ENCODE data around the gene PAMR1. TPM values are rescaled to one million over a fixed set of nuclear protein-coding genes. Genes with fewer than 3 reads are reported as not detected.

PAMR1 gene
- total and polyA plus RNA-seq, 9 of the 15 experiments (the other 6 are each of a cell fraction or from before 2014, with no cell fraction given): not detected

- ATAC-seq (no peak), FAIRE-seq (no peak), DNase-seq (ENCODE audit: extremely low read depth in 1 of 4, low spot score in 3 of 4) (no peak)
- H3K27ac ChIP-seq (ENCODE audit: extremely low read depth, low read depth, low read length): no peak overlapping the region
- H3K27me3 ChIP-seq (ENCODE audit: control insufficient read depth in 2 of 2, insufficient read depth in 2 of 2, low read length in 2 of 2): peaks cover 3 to 4% of the 10 kb centered on the region in 2 experiments; a peak in 2 of 5 replicates
- POLR2A ChIA-PET: interaction anchor here (0.8 kb wide), 1 partner anchor 41 kb away, joined by 3 read pairs; the partner anchor contains the start of gene PAMR1
- no peak overlapping the region for H2AFZ ChIP-seq (ENCODE audit: low read depth, low read length)
- no peaks in the 10 kb centered on the region for H3K4me1 ChIP-seq (replicated peaks in 1 of 2; ENCODE audit: control insufficient read depth in 2 of 2, insufficient read depth in 2 of 2, low read length in 2 of 2)
- WGBS (ENCODE audit: insufficient coverage, low coverage, missing lambda C conversion rate): 0% methylated on average over 4 of the region's 4 CpGs
- H3K9me3 ChIP-seq (replicated peaks; ENCODE audit: control insufficient read depth, insufficient read depth, low read depth, low read length): no peaks in the 10 kb centered on the region
- intact Hi-C loops (cut with micrococcal nuclease): no loop called here
- in situ Hi-C loops (cut with MboI): no loop called here
- H3K9ac ChIP-seq (ENCODE audit: insufficient read depth in 1 of 2, low read depth in 2 of 2, low read length in 2 of 2): no peak overlapping the region
- BruUV-seq (replicated peaks): no TSS peak
- H3K36me3 ChIP-seq (ENCODE audit: control insufficient read depth, insufficient read depth, low read length): no peaks in the 10 kb centered on the region
- CTCF ChIA-PET (ENCODE audit: low intra/inter-chr PET ratio): no interaction called here
- H3K4me3 ChIP-seq: no peak overlapping the region
- no peak overlapping the region for H3K4me2 ChIP-seq (ENCODE audit: insufficient read depth, low read length)
- H3K79me2 ChIP-seq (ENCODE audit: control insufficient read depth, insufficient read depth, low read length): no peaks in the 10 kb centered on the region
- H3K9me1 ChIP-seq (ENCODE audit: control insufficient read depth, insufficient read depth, low read length): no peaks in the 10 kb centered on the region
- no peak for TF ChIP-seq ID3 (CRISPR knock-in tag; IDR thresholded peaks at IDR 0.05)
- TF ChIP-seq ID3 (tag; IDR thresholded peaks at IDR 0.05): no peak
- no peak for TF ChIP-seq YBX1 (IDR thresholded peaks at IDR 0.05)
- TF ChIP-seq ZNF699 (CRISPR knock-in tag; IDR thresholded peaks at IDR 0.05; ENCODE audit: insufficient replicate concordance): no peak
- no peak for TF ChIP-seq BRF1 (IDR thresholded peaks at IDR 0.05; ENCODE audit: borderline replicate concordance, extremely low read depth, insufficient read length)
- no peak for TF ChIP-seq ZNF584 (CRISPR knock-in tag; IDR thresholded peaks at IDR 0.05; ENCODE audit: low read depth)
- no peak for TF ChIP-seq RB1 (IDR thresholded peaks at IDR 0.05; ENCODE audit: low read depth)
- TF ChIP-seq HIVEP1 (CRISPR knock-in tag; IDR thresholded peaks at IDR 0.05): no peak
- no peak for TF ChIP-seq POLR2H (tag; IDR thresholded peaks at IDR 0.05; ENCODE audit: low read depth)
- no peak for TF ChIP-seq CC2D1A (IDR thresholded peaks at IDR 0.05)
- TF ChIP-seq GTF2B (IDR thresholded peaks at IDR 0.05; ENCODE audit: extremely low read depth, insufficient read length): no peak
- no peak for TF ChIP-seq ZNF134 (CRISPR knock-in tag; conservative IDR thresholded peaks at IDR 0.05)
- TF ChIP-seq, protein P1, sequence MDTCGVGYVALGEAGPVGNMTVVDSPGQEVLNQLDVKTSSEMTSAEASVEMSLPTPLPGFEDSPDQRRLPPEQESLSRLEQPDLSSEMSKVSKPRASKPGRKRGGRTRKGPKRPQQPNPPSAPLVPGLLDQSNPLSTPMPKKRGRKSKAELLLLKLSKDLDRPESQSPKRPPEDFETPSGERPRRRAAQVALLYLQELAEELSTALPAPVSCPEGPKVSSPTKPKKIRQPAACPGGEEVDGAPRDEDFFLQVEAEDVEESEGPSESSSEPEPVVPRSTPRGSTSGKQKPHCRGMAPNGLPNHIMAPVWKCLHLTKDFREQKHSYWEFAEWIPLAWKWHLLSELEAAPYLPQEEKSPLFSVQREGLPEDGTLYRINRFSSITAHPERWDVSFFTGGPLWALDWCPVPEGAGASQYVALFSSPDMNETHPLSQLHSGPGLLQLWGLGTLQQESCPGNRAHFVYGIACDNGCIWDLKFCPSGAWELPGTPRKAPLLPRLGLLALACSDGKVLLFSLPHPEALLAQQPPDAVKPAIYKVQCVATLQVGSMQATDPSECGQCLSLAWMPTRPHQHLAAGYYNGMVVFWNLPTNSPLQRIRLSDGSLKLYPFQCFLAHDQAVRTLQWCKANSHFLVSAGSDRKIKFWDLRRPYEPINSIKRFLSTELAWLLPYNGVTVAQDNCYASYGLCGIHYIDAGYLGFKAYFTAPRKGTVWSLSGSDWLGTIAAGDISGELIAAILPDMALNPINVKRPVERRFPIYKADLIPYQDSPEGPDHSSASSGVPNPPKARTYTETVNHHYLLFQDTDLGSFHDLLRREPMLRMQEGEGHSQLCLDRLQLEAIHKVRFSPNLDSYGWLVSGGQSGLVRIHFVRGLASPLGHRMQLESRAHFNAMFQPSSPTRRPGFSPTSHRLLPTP (IDR thresholded peaks at IDR 0.05; ENCODE audit: borderline replicate concordance, extremely low read depth, insufficient read length): no peak
- TF ChIP-seq HDAC8 (tag; IDR thresholded peaks at IDR 0.05): no peak
- TF ChIP-seq RBM25 (IDR thresholded peaks at IDR 0.05; ENCODE audit: low read depth, low read length, severe bottlenecking): no peak
- no peaks in the 10 kb centered on the region for H4K20me1 ChIP-seq (replicated peaks; ENCODE audit: control insufficient read depth, insufficient read depth, low read length)
Observed at GRCh38 chr11:35566181-35566580, 40.8 kb upstream of the PAMR1 start.

Data from K562 (cell line).